Nucleus accumbens (tissue), 56 donors: ENCODE results near the gene FBXW8.

Source experiments
- DNase-seq, 56 donors: peaks; one replicate each; lab custom pipeline; 2025; lab: John Stamatoyannopoulos, UW

Gene FBXW8

DNA sequence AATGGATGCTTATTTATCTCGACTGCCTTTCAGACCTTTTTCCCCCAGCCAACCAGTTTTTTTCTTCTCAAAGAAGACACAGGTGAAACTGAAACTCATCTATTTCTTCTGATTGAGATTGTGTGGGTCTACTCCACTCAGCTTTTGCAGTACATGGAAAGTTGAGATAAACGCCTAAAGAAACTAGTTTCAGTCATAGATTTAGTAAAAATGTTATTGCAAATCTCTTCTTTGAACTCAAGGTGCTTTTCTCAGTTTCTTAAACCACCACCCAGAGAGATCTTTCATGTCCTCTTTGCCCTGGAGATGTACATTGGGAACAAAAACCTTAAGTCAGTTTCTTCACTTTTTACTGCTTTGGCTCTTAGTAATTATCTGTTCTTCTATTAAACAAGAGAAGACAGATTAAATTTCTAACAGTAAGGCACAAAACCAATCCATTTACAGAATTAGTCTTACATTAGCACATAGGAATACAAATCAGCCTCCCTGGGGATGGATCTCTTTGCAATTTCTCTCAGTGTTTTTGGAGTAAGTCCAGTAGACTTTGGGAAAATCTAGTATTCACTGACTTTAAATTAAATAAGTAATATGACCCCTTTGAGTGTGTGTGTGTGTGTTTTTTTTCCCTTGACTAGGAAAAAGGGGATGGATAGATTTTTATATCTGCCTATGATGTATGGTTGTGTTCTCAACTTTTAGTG is 11.6 kb downstream of the FBXW8 start:
- DNase-seq = no peak

DNA sequence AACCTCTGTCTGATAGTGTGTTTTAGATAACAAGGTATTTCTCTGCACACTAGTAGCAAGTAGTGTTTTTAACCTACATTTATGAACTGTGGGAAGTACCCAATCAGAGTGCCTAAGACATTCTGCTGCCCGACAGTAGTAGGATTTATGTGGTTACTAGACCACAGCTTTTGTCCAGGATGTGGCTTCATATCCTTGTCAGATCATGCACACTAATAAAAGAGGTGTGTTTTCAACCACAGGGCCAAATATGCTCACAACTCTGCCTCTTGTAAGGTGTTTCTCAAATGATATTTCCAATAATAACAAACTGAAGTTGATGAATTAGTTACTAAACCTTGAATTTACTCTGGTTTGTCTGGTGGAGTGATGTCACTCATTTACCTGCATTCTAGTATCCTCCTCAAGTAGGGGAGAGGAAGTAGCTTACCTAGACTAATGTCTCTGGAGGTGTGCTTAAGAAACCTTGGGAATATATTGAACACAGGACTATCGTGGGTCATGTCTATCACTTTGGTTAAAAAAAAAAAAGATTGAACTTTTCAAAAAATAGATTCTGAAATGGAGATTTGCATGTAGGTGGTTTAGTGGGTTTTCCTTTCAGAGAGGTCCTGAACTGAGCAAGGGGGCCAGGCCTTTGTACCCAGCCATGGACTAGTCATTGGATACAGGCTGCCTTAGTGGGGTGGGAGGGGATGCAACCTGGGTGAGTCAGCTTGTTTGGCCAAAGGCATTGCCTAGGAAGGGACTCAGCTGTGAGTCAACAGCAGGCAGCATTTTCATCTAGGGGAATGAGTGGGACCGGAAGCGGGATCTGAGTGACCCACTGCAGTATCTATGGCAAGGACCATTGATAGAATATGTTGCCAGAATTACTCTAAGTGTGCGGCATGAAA is 14.1 kb downstream of the FBXW8 start:
- DNase-seq = peak in 1 of 56 donors; percentile 21

DNA sequence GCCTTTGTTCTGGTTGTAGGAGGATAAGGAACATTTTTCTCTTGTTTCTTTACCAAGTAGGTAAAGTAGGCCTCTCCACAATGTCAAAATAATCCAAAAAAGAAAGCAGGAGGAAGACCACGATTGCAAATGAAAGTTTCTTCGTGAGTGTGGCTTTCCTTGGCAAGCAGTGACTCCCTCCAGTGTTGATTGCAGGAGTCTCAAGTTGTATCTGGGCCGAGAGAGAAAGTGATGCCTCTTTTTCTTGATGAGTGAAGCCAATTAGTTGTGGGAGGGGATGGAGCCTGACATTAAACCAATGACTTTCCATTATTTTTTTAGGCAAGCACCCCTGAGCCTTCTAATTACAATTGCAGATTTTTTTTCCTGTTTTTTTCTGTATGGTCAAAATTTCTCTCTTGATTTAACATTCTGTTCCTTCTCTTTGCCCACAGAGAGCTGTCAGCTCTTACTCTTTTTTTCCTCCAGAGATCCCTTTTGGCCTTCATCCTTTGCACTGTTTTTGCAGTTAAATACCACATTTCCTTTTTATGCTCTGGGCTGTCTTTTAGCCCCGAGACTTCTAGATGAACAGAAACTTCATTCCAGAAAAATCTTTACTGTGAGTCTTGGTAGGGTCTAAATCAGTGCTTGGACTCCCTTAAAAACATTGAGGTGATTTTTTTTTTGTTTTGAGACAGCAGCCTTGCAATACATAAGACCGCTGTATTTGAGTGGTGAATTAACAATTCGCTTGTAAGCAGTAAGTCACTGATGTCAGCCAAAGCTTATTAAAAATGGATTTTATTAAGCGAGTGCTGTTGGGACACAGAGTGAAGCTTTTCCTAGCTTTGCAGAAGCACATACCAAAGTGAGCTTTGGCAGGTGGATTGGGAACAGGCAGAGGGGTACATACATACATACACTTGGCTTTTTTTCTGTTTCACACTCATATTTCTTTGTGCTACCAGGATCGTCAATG is 15.8 kb downstream of the FBXW8 start:
- DNase-seq = no peak

DNA sequence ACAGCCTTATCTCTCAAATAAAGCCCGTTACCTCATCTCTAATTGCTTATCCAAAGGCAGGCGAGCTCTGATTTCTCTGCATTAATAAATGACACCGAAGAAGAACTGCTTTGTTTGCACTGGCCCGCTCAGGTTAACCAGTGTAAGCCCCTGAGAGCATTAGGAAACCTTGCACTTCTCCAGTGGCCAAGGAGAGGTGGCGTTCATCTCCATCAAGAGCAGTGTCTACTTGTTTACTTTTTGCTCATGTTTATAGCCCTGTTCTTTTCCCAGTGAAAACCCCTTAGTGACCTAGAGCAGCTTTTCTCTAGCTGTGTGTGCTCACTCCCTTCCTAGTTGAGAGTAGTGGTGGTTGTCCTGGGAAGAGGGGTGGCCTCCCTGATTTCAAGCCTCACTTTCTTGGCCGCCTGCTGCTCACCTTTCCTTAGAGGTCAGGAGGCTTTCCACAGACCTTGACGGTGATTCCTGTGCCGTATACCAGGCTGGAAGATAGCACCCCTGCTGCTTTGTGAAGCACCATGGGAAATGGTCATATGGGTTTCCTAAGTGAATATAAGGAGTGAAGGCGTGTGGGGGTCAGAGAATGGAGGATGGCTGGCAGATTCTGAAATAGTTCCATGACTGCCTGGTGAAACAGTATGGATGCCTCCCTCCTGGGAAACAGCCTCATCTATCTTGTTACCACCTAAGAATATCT is 16.6 kb downstream of the FBXW8 start:
- no peak for DNase-seq

DNA sequence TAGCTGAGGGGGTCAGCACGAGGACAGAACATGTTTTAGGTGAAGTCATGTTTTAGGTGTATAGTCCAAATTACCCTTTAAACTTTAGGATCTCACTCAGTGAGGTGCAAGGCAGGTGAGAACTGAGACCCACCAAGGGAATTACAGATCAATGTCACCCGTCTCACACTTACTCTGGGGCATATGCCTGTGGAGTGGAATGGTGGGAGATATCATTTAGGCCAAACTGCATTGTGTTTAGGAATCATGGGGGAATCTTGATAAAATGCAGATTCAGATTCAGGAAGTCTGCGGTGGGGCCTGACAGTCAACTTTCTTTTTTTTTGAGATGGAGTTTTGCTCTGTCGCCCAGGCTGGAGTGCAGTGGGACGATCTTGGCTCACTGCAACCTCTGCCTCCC is 17.8 kb downstream of the FBXW8 start:
- no peak for DNase-seq

DNA sequence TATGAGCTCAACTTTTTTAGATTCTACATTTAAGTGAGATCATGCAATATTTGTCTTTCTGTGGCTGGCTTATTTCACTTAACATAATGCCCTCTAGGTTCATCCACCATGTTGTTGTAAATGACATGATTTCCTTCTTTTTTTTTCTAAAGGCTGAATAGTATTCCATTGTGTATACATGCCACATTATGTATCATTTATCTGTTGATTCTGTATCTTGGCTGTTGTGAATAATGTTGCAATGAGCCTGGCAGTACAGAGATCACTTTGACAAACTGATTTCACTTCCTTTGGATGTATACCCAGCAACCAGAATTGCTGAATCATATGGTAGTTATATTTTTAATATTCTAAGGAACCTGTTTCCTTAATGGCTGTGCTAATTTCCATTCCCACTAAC is 19.1 kb downstream of the FBXW8 start:
- no peak for DNase-seq

DNA sequence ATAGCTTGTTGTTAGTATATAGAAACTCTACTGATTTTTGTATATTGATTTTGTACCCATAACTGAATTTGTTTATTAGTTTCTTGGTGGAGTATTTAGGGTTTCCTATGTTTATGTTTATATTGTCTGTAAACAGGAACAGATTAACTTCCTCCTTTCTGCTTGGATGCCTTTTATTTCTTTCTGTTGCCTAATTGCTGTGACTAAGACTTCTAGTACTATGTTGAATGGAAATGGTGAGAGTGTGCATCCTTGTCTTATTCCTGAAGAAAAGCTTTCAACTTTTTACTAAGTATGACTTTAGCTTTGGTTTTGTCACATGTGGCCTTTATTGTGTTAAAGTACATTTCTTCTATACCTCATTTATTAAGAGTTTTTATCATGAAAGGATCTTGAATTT is 20.9 kb downstream of the FBXW8 start:
- DNase-seq = no peak

DNA sequence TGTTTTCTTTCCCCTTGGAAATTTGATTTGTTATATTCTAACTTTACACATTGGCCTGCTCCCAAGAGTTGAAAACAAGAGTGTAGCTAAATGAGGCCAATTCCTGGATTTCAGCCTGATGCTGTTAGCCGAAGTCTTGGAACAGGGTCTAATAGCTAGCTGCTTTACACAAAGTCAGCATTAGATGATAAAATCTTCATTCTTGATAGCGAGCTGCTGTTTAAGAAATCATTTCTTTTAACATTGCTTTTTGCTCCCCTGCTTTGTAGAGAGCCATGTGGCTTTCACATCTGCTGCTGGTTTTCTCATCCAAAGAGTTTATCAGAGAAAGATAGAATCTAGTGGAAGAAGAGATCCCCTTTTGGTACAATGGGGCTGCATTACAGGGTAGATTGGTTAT is 22.3 kb downstream of the FBXW8 start:
- DNase-seq = no peak

DNA sequence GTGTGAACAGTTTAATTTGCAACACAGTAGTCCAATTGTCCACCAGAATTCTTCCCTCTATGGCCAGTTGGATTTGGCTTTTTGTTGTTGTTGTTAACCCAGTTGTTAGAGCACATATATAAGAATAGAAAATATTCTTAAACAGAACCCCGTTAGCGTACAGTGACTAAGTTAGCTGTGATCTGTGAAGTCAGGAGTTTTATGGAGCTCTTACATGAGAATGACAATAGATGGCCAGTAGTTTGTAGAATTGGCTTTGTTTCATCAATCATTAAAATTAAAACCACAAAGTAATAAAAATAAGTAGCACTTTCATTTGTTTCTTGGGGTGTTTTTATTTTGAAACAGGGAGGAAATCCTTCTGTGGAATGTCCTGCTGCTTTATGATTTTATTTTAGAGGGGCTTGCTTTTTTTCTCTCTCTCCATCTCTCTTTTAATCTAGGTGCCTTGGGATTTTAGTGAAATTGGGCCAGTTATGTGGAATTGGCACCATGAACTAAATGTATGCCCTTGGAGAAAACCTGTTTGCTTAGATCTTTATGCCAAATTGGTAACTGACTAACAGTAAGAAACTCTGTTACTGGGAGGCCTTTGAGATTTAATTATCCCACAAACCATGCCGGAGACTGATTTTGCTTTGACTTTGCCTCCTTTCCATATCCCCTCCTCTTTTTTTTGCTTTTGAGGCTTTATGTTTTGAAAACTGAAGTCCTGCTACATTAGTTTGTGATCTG is 22.9 kb downstream of the FBXW8 start:
- no peak for DNase-seq

DNA sequence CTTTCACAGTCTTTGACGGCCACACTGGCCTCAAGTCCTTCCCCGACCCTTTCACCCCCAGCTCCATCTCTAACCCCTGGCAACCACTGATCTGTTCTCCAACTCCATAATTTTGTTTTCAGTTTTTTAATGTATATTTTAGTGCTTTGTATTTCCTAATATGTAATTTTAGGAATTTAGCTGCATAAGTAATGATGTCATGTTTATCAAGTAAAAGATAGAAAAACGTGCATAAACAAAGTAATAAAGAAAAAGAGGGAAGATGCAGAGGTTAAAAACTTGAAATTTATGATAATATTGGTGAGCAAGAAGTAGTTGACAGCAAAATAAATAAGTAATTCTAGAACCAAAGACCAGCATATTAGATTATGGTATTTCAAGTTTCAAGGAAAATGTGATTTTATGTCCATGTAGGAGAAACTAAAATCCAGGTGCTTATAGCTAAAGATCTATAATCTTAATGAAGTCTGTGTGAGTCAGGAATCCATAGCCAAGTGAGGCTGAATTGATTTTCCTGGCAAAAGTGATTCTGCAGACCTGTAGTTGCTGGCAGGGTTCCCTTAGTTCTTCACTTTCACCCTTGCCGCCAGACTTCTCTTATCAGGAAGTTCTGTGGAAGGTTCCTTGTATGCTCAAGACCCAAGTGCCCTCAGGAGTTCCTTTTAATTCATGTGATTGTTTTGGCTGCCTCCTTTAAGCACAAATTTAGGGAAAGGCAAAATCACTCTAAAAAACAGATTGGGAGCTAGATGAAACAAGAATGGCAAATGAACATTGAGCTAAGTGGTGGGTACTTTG is 24.4 kb downstream of the FBXW8 start:
- no peak for DNase-seq

DNA sequence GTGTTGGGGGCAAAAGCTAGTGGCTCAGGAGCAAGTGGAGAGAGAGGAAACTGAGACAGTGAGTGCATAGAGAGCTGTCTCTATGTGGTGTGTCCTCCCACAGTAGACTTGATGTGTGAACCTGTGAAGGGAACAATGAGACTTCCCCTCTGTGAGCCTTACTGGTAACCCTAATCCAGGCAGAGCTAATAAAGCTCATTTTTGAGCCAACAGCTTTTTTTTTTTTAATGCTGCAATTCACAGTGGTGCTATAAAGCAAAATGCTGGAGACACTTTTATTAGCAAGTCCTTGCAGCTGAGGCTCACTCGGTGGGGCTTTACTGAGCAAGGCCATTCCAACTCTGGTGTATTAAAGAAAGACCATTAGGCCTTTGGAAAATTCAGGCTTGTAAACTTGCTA is 26.9 kb downstream of the FBXW8 start:
- DNase-seq = no peak

DNA sequence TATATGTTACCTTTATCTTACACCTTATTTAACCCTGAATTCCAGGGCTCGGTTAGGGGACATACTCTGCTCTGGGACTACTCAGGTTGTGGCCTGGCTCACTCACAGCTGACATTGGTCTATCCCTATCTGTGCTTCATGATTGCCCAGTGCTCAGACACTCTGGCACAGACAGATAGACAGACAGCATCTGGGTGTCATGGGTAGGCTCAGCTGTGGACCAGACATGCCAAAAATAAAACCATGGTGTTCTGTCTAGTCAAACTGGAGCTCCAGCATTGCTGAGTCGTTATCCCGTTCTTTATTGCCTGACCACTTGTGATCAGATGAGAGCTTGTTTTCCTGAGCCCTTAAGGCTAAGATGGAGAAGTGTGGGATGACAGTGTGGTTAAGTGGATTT is 29.0 kb downstream of the FBXW8 start:
- no peak for DNase-seq

DNA sequence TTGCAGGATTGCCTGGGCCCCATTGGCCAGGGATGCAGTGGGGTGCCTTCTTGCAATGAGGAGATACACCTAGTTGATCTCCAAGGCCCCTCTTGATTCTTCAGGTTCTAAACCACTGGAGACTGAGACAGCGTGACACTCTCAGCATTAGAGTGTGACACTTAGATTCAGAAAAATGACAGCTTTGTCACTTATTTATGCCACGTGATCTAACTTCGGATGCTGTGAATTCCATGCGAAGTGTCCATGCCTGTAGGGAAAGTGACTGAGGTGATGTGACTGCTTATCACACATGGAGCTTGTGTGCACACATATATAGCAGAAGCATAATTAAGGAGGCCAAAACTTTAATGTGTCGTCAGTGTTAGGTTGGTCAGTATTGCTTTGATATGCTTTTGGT is 30.4 kb downstream of the FBXW8 start:
- no peak for DNase-seq

DNA sequence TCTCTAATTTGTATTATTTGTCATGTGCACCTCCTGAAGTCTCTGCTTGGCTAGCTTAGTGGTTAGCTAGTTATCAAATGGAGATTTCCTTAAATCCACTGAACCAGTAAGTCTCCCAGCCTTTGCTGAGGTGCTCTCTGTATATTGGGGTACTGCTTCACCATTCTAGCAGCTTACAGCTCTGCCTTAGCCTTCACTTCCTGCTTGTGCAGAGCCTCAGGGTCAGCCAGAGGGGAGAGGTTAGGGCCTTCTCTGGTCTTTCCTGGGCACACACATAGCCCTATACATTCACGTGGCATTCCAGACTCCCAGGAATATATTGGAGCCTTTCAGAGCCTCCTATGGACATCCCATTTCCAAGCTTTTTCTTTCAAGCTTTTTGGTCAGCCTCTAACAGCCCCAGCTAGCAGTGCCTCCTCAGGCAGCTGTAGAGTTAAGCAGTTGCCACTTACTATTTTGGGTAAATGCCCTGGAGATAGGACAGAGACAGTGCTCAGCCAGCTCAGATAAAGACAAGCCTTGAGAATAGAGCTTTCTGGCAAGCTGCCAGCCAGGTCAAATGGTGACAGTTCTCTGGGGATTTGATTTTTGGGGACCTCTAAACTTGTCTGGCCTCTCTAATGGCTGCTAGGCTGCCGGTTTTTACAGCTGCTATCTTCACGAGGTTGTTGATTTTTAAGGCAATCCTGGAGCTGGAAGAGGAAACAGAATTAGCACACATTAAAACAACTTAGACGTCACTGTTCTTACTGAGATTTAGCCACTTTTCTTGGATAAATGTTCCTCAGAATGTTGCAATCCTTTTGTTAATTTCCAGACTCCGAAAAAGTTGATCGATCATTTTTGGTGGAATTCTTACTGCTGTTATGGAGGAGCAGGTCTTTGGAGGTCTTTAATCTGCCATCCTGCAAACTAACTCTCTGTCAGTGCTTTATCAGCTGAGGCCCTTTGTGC is 32.9 kb downstream of the FBXW8 start:
- peak in 1 of 56 donors; percentile 4 for DNase-seq

DNA sequence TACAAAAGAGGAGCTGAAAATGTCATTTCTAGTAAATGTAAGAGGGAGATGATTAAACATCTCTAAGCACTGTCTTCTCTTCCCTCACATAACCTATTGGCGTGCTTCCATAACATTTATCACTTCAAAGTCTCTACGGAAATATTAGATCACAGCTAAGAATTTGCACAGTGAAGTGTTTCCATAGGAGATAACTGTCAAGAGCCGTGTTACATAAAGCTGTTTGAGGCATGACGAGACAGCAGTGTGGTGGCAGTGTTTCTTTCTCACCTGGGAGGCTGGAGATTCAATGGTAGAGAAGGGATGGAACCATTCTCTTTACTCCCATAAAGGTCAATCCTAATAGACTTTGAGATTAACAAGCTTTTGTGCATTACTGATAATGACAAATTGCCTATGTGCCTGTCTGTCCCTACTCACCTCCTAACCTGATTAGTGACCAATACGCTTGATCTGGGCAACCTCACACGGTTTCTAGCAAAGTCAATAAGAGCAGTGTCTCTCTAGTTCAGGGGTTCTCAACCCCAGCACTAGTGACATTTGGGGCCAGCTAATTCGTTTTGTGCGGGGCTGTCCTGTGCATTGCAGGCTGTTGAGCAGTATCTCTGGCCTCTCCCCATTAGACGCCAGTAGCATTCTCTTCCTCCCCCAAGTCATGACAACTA is 35.3 kb downstream of the FBXW8 start:
- peak in 3 of 56 donors; percentile 8 to 12 (median 8) for DNase-seq

DNA sequence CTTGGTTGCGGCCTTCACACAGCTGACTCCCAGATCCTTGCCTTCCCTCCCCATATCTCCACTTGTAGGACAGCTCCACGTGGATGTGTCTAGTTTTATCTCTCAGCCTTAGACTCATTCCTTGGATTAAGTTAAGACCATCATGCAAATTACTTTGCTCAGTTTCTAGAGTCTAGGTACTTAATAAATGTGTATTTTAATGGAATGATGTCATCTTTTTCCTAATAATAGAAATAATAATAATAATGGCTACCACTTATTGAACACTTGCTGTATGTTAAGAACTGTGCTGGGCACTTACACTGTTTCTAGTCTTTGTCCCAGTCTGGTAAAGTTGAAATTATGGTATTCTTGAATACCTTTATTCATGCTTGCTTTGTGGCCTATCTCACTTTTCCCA is 37.5 kb downstream of the FBXW8 start:
- no peak for DNase-seq
